H1 (cell line): ENCODE data around the gene RYR3. TPM values are rescaled to one million over a fixed set of nuclear protein-coding genes. Genes with fewer than 3 reads are reported as not detected.

Experiments used
- CTCF ChIA-PET: fragments of 300-600 bp; sonication (Branson Sonifier 250); formaldehyde crosslinking; loops from one replicate; lab custom pipeline; 2021; ENCODE audit not compliant: partially characterized antibody; lab: Charles Lee
- POLR2A ChIA-PET: fragments of 300-600 bp; sonication (Branson Sonifier 250); formaldehyde crosslinking; loops from one replicate; lab custom pipeline; 2021; ENCODE audit warnings: inconsistent platforms; ENCODE audit not compliant: partially characterized antibody; lab: Charles Lee
- DNase-seq, 2 experiments: peaks; one replicate each; pipeline versions ENCODE4 v3.0.0 to v3.0.0-alpha.2; 2010 to 2022; ENCODE audit warnings: low spot score in 2 of 2, low read depth in 1 of 2, mixed read lengths in 1 of 2
- FAIRE-seq: peaks from 2 replicates; lab custom pipeline; 2011; peaks lifted over from hg19 to GRCh38; lab: Jason Lieb, UNC
- H2AFZ ChIP-seq: 2 replicates; pipeline ENCODE4 v1.8.1; 2012; ENCODE audit warnings: low read length, inconsistent platforms
- H2AK5ac ChIP-seq: 2 replicates; pipeline ENCODE4 v1.6.1; 2013; ENCODE audit warnings: low read depth, low read length
- H2BK120ac ChIP-seq: replicated peaks from 2 replicates; pipeline ENCODE3; 2013; ENCODE audit warnings: low read depth, low read length, inconsistent platforms
- H2BK12ac ChIP-seq: 2 replicates; pipeline ENCODE4 v1.6.1; 2013; ENCODE audit warnings: low read depth, low read length
- H2BK15ac ChIP-seq: 2 replicates; pipeline ENCODE4 v1.6.1; 2013; ENCODE audit warnings: low read length
- H2BK20ac ChIP-seq: 2 replicates; pipeline ENCODE4 v1.6.1; 2013; ENCODE audit warnings: low read length
- H2BK5ac ChIP-seq: 2 replicates; pipeline ENCODE4 v1.6.1; 2013; ENCODE audit warnings: low read depth, low read length
- H3K14ac ChIP-seq: 2 replicates; pipeline ENCODE4 v1.6.1; 2013; ENCODE audit warnings: inconsistent platforms; ENCODE audit not compliant: insufficient read length
- H3K18ac ChIP-seq: 2 replicates; pipeline ENCODE4 v1.6.1; 2013; ENCODE audit warnings: low read length; ENCODE audit errors: extremely low read depth
- H3K23ac ChIP-seq: 2 replicates; pipeline ENCODE4 v1.6.1; 2013; ENCODE audit warnings: inconsistent platforms; ENCODE audit not compliant: insufficient read length
- H3K23me2 ChIP-seq: 2 replicates; pipeline ENCODE4 v1.6.1; 2013; ENCODE audit warnings: low read depth, low read length
- H3K27ac ChIP-seq: 2 replicates; pipeline ENCODE4 v1.6.1; 2011; ENCODE audit warnings: low read depth, low read length, inconsistent platforms
- H3K27me3 ChIP-seq, 4 experiments: replicated peaks in 1 of 4; 1 replicate in 1 of 4; 2 replicates in 3 of 4; pipeline versions ENCODE4 v1.6.1 to v1.8.1; 2011 to 2013; ENCODE audit warnings: low read length in 3 of 4, mild to moderate bottlenecking in 3 of 4, inconsistent platforms in 2 of 4, mixed read lengths in 2 of 4, moderate library complexity in 1 of 4; ENCODE audit not compliant: control insufficient read depth in 3 of 4, insufficient read depth in 3 of 4; ENCODE audit errors: extremely low read depth in 1 of 4
- H3K36me3 ChIP-seq, 4 experiments: 2 replicates each; pipeline versions ENCODE4 v1.6.1 to v1.8.1; 2011 to 2013; ENCODE audit warnings: mild to moderate bottlenecking in 4 of 4, low read length in 3 of 4, moderate library complexity in 2 of 4, control low read depth in 1 of 4, inconsistent platforms in 1 of 4; ENCODE audit not compliant: insufficient read depth in 4 of 4, control insufficient read depth in 2 of 4
- H3K4ac ChIP-seq: replicated peaks from 2 replicates; pipeline ENCODE3; 2013; ENCODE audit warnings: low read length, low read depth, mixed read lengths, inconsistent platforms; ENCODE audit not compliant: insufficient read length
- H3K4me1 ChIP-seq, 4 experiments: replicated peaks in 1 of 4; 1 replicate in 1 of 4; 2 replicates in 3 of 4; pipeline versions ENCODE4 v1.6.1 to v1.8.1; 2011 to 2013; ENCODE audit warnings: low read length in 3 of 4, inconsistent platforms in 2 of 4, mixed read lengths in 1 of 4; ENCODE audit not compliant: insufficient read depth in 4 of 4, control insufficient read depth in 3 of 4
- H3K4me2 ChIP-seq, 2 experiments: 2 replicates each; pipeline versions ENCODE4 v1.6.1 to v1.8.1; 2011 to 2013; ENCODE audit warnings: low read depth in 2 of 2, low read length in 2 of 2, control low read depth in 1 of 2, inconsistent platforms in 1 of 2, mild to moderate bottlenecking in 1 of 2; ENCODE audit not compliant: insufficient read depth in 1 of 2
- H3K4me3 ChIP-seq, 4 experiments: fragments of 200-600, 300-600 bp in 1 of 4; sonication (generic), shearing (Covaris generic), sonication (Bioruptor Twin) in 1 of 4; 2 replicates each; pipeline versions ENCODE4 v1.5.1 to v1.8.1; 2011 to 2016; ENCODE audit warnings: low read length in 4 of 4, low read depth in 3 of 4, control low read depth in 2 of 4, inconsistent platforms in 2 of 4, mild to moderate bottlenecking in 2 of 4, mixed read lengths in 1 of 4, moderate library complexity in 1 of 4; ENCODE audit not compliant: insufficient read depth in 2 of 4; ENCODE audit errors: extremely low read depth in 1 of 4
- H3K56ac ChIP-seq: replicated peaks from 2 replicates; pipeline ENCODE3; 2013; ENCODE audit warnings: low read depth, mild to moderate bottlenecking, mixed read lengths, low read length, inconsistent platforms; ENCODE audit not compliant: insufficient read length
- H3K79me1 ChIP-seq: 2 replicates; pipeline ENCODE4 v1.6.1; 2013; ENCODE audit warnings: low read depth, low read length, control low read depth
- H3K79me2 ChIP-seq, 2 experiments: 2 replicates each; pipeline versions ENCODE4 v1.6.1 to v1.8.1; 2012 to 2013; ENCODE audit warnings: low read length in 2 of 2, mild to moderate bottlenecking in 2 of 2, inconsistent platforms in 1 of 2; ENCODE audit not compliant: insufficient read depth in 2 of 2, control insufficient read depth in 1 of 2
- H3K9ac ChIP-seq, 4 experiments: replicated peaks in 1 of 4; 1 replicate in 1 of 4; 2 replicates in 3 of 4; pipeline versions ENCODE4 v1.6.1 to v1.8.1; 2011 to 2013; ENCODE audit warnings: low read depth in 3 of 4, low read length in 3 of 4, control low read depth in 2 of 4, mild to moderate bottlenecking in 2 of 4, moderate library complexity in 2 of 4, inconsistent platforms in 1 of 4; ENCODE audit errors: extremely low read depth in 1 of 4
- H3K9me3 ChIP-seq, 2 experiments: 2 replicates each; pipeline versions ENCODE4 v1.6.1 to v1.8.1; 2012 to 2013; ENCODE audit warnings: mild to moderate bottlenecking in 2 of 2, moderate library complexity in 2 of 2, control low read depth in 1 of 2, inconsistent platforms in 1 of 2, low read depth in 1 of 2, low read length in 1 of 2, mixed read lengths in 1 of 2; ENCODE audit not compliant: insufficient read depth in 2 of 2
- H4K20me1 ChIP-seq, 2 experiments: replicated peaks in 1 of 2; 2 replicates each; pipeline versions ENCODE3 to v1.8.1; 2011 to 2013; ENCODE audit warnings: inconsistent platforms in 2 of 2, low read length in 2 of 2, mild to moderate bottlenecking in 1 of 2; ENCODE audit not compliant: insufficient read depth in 2 of 2, control insufficient read depth in 1 of 2
- H4K5ac ChIP-seq: 2 replicates; pipeline ENCODE4 v1.6.1; 2013; ENCODE audit warnings: low read length, low read depth, mixed read lengths, inconsistent platforms; ENCODE audit not compliant: insufficient read length
- H4K8ac ChIP-seq: 2 replicates; pipeline ENCODE4 v1.8.0; 2013; ENCODE audit warnings: mild to moderate bottlenecking, moderate library complexity, low read length, inconsistent platforms; ENCODE audit not compliant: insufficient read depth; ENCODE audit errors: extremely low read depth
- H4K91ac ChIP-seq: replicated peaks from 2 replicates; pipeline ENCODE3; 2013; ENCODE audit warnings: low read length, mixed read lengths, inconsistent platforms; ENCODE audit not compliant: insufficient read length
- ATF2 ChIP-seq: IDR thresholded peaks from 2 replicates; pipeline ENCODE4 v1.6.1; 2012; ENCODE audit warnings: low read length, inconsistent platforms
- SAP30 ChIP-seq: fragments of 300-600 bp; sonication (generic); IDR thresholded peaks from 2 replicates; pipeline ENCODE4 v1.7.1; 2012; ENCODE audit warnings: low read length, moderate library complexity, mild to moderate bottlenecking, inconsistent platforms; ENCODE audit not compliant: insufficient read depth, insufficient replicate concordance
- TAF7 ChIP-seq: optimal IDR thresholded peaks from 2 replicates; pipeline ENCODE3; 2011; ENCODE audit warnings: low read depth, mild to moderate bottlenecking, inconsistent platforms, low read length, moderate library complexity, borderline replicate concordance
- WGBS, 2 experiments: shearing (Covaris generic) in 1 of 2; methylation state at CpG; one replicate each; pipeline versions ENCODE4 v1.1.6 to v1.1.7; 2013 to 2015; ENCODE audit warnings: low lambda C conversion rate in 2 of 2, mixed read lengths in 2 of 2, inconsistent platforms in 1 of 2, low coverage in 1 of 2, missing lambda C conversion rate in 1 of 2; ENCODE audit not compliant: insufficient replicate concordance in 2 of 2, insufficient coverage in 1 of 2, insufficient read length in 1 of 2; ENCODE audit errors: extremely low coverage in 1 of 2, missing lambda C conversion rate in 1 of 2; 5-methylcytosine and 5-hydroxymethylcytosine counted together
- polyA plus RNA-seq, 7 experiments: library from polyadenylated mRNA; depleted of rRNA in 3 of 7; stranded (reverse) in 5 of 7; unstranded in 2 of 7; fragments of >200 nt in 5 of 7; fragments of 200-250 nt in 2 of 7; gene quantifications; 1 replicate in 5 of 7; 2 replicates in 1 of 7; 4 replicates in 1 of 7; pipeline versions ENCODE4 v1.2.1 to v1.2.3, GENCODE V29; 2011 to 2013; ENCODE audit warnings: missing spikeins in 2 of 7, mixed read lengths in 2 of 7
- total RNA-seq: library from RNA; stranded (reverse); fragmentation: NEBNext Ultra II Directional; extraction: Animal tissue kit (Norgen Biotek cat#: 25700); gene quantifications from 2 replicates; pipeline ENCODE4 v1.2.1, GENCODE V29; 2021

The RYR3 gene
- total and polyA plus RNA-seq, 2 of the 8 experiments (the other 6 are each of a cell fraction or from before 2014, with no cell fraction given), result 0.33 to 3.4 TPM

- H4K91ac ChIP-seq, result no peak overlapping the region
- H3K4me3 ChIP-seq, result no peak overlapping the region
- H2BK12ac ChIP-seq, result no peak overlapping the region
- H3K9me3 ChIP-seq, result no peaks in the 10 kb centered on the region
- WGBS, 2 experiments, result 97% methylated on average over 3 of the region's 3 CpGs; no CpG with 5 or more reads in 1 of the 2 experiments
- H2BK5ac ChIP-seq, result no peak overlapping the region
- H3K23me2 ChIP-seq, result no peaks in the 10 kb centered on the region
- no peak overlapping the region for H3K18ac ChIP-seq
- no peak overlapping the region for H3K9ac ChIP-seq
- H3K27me3 ChIP-seq, result no peaks in the 10 kb centered on the region
- no peak for DNase-seq
- no peak for FAIRE-seq
- no peak overlapping the region for H2BK120ac ChIP-seq
- H3K36me3 ChIP-seq, result no peaks in the 10 kb centered on the region
- ChIA-PET POLR2A (no interaction called here), CTCF (no interaction called here)
- no peak overlapping the region for H2AK5ac ChIP-seq
- H2BK20ac ChIP-seq, result no peak overlapping the region
- no peaks in the 10 kb centered on the region for H3K79me2 ChIP-seq
- no peaks in the 10 kb centered on the region for H4K20me1 ChIP-seq
- no peak overlapping the region for H3K27ac ChIP-seq
- H3K56ac ChIP-seq, result no peak overlapping the region
- H3K4me1 ChIP-seq, result peaks cover 3 to 6% (median 5%) of the 10 kb centered on the region in 4 experiments; a peak in 5 of 7 replicates
- no peak overlapping the region for H3K4me2 ChIP-seq
- H2BK15ac ChIP-seq, result no peak overlapping the region
- H4K5ac ChIP-seq, result no peak overlapping the region
- H4K8ac ChIP-seq, result no peak overlapping the region
- H2AFZ ChIP-seq, result no peak overlapping the region
- no peak overlapping the region for H3K14ac ChIP-seq
- no peak for TF ChIP-seq ATF2
- TF ChIP-seq SAP30, result no peak
- TF ChIP-seq TAF7, result no peak
- H3K4ac ChIP-seq, result no peak overlapping the region
- no peaks in the 10 kb centered on the region for H3K79me1 ChIP-seq
- H3K23ac ChIP-seq, result no peak overlapping the region
Measured at GRCh38 chr15:33616475-33616874, 305.7 kb downstream of the RYR3 start.
